CD14-positive monocyte (primary cell): ENCODE measurements around the gene TDRD6. TPM values are rescaled to one million over a fixed set of nuclear protein-coding genes. Genes with fewer than 3 reads are reported as not detected.
A peak's percentile ranks its signal among the peaks of the same experiment; 100 is the strongest.

ENCODE experiments used
- DNase-seq, 3 donors: peaks; one replicate each; pipeline ENCODE4 v3.0.0-alpha.2; 2011 to 2022
- H2AFZ ChIP-seq: 2 replicates; pipeline ENCODE4 v1.6.0; 2012; ENCODE audit warnings: mild to moderate bottlenecking, low read depth, low read length, inconsistent platforms; ENCODE audit not compliant: insufficient read depth, poor library complexity, severe bottlenecking
- H3K27ac ChIP-seq, 2 donors: 1 replicate in 1 of 2; 2 replicates in 1 of 2; pipeline ENCODE4 v1.5.1; 2012 to 2013; ENCODE audit warnings: low read length in 2 of 2, control low read depth in 1 of 2, inconsistent platforms in 1 of 2, low read depth in 1 of 2, mild to moderate bottlenecking in 1 of 2
- H3K27me3 ChIP-seq, 2 donors: one replicate each; pipeline versions ENCODE4 v1.6.0 to v1.6.1; 2011 to 2013; ENCODE audit warnings: low read length in 2 of 2; ENCODE audit not compliant: control insufficient read depth in 2 of 2, insufficient read depth in 2 of 2
- H3K36me3 ChIP-seq, 2 donors: replicated peaks in 1 of 2; 1 replicate in 1 of 2; 2 replicates in 1 of 2; pipeline versions ENCODE4 v1.5.1 to v1.6.1; 2012 to 2013; ENCODE audit warnings: low read length in 2 of 2, control low read depth in 1 of 2, inconsistent platforms in 1 of 2, mild to moderate bottlenecking in 1 of 2; ENCODE audit not compliant: insufficient read depth in 2 of 2, control insufficient read depth in 1 of 2
- H3K4me1 ChIP-seq, 2 donors: 1 replicate in 1 of 2; 2 replicates in 1 of 2; pipeline versions ENCODE4 v1.5.1 to v1.6.1; 2012 to 2013; ENCODE audit warnings: low read length in 2 of 2, control low read depth in 1 of 2, inconsistent platforms in 1 of 2, mild to moderate bottlenecking in 1 of 2, moderate library complexity in 1 of 2; ENCODE audit not compliant: insufficient read depth in 2 of 2, control insufficient read depth in 1 of 2
- H3K4me2 ChIP-seq: replicated peaks from 2 replicates; pipeline ENCODE3; 2012; ENCODE audit warnings: low read length, moderate library complexity, mild to moderate bottlenecking; ENCODE audit not compliant: poor library complexity, severe bottlenecking; ENCODE audit errors: extremely low read depth
- H3K4me3 ChIP-seq, 3 experiments: fragments of 200-600 bp in 1 of 3; sonication (generic) in 1 of 3; replicated peaks in 1 of 3; 1 replicate in 2 of 3; 2 replicates in 1 of 3; pipeline ENCODE4 v1.5.1; 2011 to 2013; ENCODE audit warnings: low read length in 3 of 3, mild to moderate bottlenecking in 3 of 3, control low read depth in 2 of 3, low read depth in 2 of 3, inconsistent platforms in 1 of 3, moderate library complexity in 1 of 3
- H3K79me2 ChIP-seq: 2 replicates; pipeline ENCODE4 v1.6.0; 2012; ENCODE audit warnings: mild to moderate bottlenecking, control low read depth, inconsistent platforms, low read length, moderate library complexity; ENCODE audit not compliant: insufficient read depth
- H3K9ac ChIP-seq: 2 replicates; pipeline ENCODE4 v1.6.0; 2017; ENCODE audit warnings: low read length, mild to moderate bottlenecking; ENCODE audit not compliant: insufficient read depth, poor library complexity, severe bottlenecking
- H3K9me3 ChIP-seq, 2 donors: replicated peaks in 1 of 2; 1 replicate in 1 of 2; 2 replicates in 1 of 2; pipeline versions ENCODE4 v1.5.1 to v1.6.1; 2012 to 2013; ENCODE audit warnings: low read length in 2 of 2, control low read depth in 1 of 2; ENCODE audit not compliant: control insufficient read depth in 1 of 2, insufficient read depth in 1 of 2
- H4K20me1 ChIP-seq: 2 replicates; pipeline ENCODE4 v1.6.0; 2012; ENCODE audit warnings: mild to moderate bottlenecking, low read length, control low read depth, moderate library complexity; ENCODE audit not compliant: insufficient read depth
- H3K27ac Mint-ChIP-seq, 7 donors: one replicate each; pipeline ENCODE4 v1.8.0; 2020; ENCODE audit warnings: mild to moderate bottlenecking in 7 of 7, mixed read lengths in 7 of 7, moderate library complexity in 6 of 7, inconsistent platforms in 2 of 7
- H3K27me3 Mint-ChIP-seq, 3 donors: one replicate each; pipeline ENCODE4 v1.8.0; 2021 to 2022; ENCODE audit warnings: low read depth in 3 of 3, mild to moderate bottlenecking in 3 of 3, mixed read lengths in 3 of 3, moderate library complexity in 3 of 3, inconsistent platforms in 1 of 3
- H3K36me3 Mint-ChIP-seq, 2 donors: one replicate each; pipeline ENCODE4 v1.8.0; 2020; ENCODE audit warnings: mixed read lengths in 2 of 2, inconsistent platforms in 1 of 2, mild to moderate bottlenecking in 1 of 2
- H3K4me1 Mint-ChIP-seq: one replicate; pipeline ENCODE4 v1.8.0; 2020; ENCODE audit warnings: mild to moderate bottlenecking, mixed read lengths
- H3K4me3 Mint-ChIP-seq, 2 donors: one replicate each; pipeline ENCODE4 v1.8.0; 2020; ENCODE audit warnings: mild to moderate bottlenecking in 2 of 2, mixed read lengths in 2 of 2, moderate library complexity in 1 of 2
- H3K9me3 Mint-ChIP-seq, 7 donors: one replicate each; pipeline ENCODE4 v1.8.0; 2020 to 2022; ENCODE audit warnings: mixed read lengths in 7 of 7, mild to moderate bottlenecking in 6 of 7, moderate library complexity in 6 of 7, inconsistent platforms in 2 of 7
- WGBS: methylation state at CpG from one replicate; pipeline ENCODE4 v1.1.5; 2013; ENCODE audit warnings: missing lambda C conversion rate; ENCODE audit not compliant: insufficient coverage; 5-methylcytosine and 5-hydroxymethylcytosine counted together
- intact Hi-C, 2 donors: fragments of 100-400 bp; cut with micrococcal nuclease; formaldehyde crosslinking; loops; one replicate each; pipeline versions ENCODE4 v1.15.0 to v1.15.1; 2023
- polyA plus RNA-seq, 3 donors: library from polyadenylated mRNA; depleted of rRNA in 1 of 3; unstranded in 2 of 3; stranded (reverse) in 1 of 3; fragments of 300-500 nt in 2 of 3; fragments of >200 nt in 1 of 3; fragmentation: Illumina TruSeq in 2 of 3; gene quantifications; 1 replicate in 2 of 3; 2 replicates in 1 of 3; pipeline ENCODE4 v1.2.3, GENCODE V29; 2012 to 2021
- TF ChIP-seq, protein P1 (sequence below): fragments of 200-600 bp; IDR thresholded peaks from one replicate; pipeline ENCODE4 v1.8.0; 2022; ENCODE audit warnings: antibody characterized with exemption, mild to moderate bottlenecking

The TDRD6 gene
- polyA plus RNA-seq, 3 donors: 0.29 to 0.94 TPM; not detected in 1

DNA sequence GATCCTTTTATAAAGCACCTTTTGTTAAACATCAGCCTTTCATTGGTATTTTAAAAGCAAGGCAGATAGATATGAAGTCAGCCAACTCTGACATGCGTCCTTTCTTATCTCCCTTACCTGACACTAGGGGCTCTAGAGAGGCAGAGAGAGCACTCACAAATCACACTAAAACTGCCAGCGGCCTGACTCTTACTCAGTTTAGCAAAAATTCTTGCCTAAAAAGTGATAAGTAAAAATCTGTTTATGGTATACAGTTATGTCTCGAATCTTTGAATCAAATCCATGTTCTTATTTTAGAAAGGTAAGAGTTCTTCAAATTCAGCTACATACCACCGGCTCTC, 10.4 kb upstream of the TDRD6 start:
- Histone ChIP-seq H3K79me2 (no peaks in the 10 kb centered on the region), H3K27me3 (no peaks in the 10 kb centered on the region), H3K4me3 (no peak overlapping the region), H3K36me3 (no peaks in the 10 kb centered on the region), H3K4me2 (no peak overlapping the region), H4K20me1 (no peaks in the 10 kb centered on the region), H3K9me3 (no peaks in the 10 kb centered on the region), H3K9ac (no peak overlapping the region), H2AFZ (no peak overlapping the region), H3K27ac (no peak overlapping the region), H3K4me1 (no peaks in the 10 kb centered on the region)
- WGBS: no CpG with 5 or more reads among the region's 4 CpGs
- H3K27ac Mint-ChIP-seq: no peak overlapping the region
- no peaks in the 10 kb centered on the region for H3K36me3 Mint-ChIP-seq
- TF ChIP-seq, protein P1, sequence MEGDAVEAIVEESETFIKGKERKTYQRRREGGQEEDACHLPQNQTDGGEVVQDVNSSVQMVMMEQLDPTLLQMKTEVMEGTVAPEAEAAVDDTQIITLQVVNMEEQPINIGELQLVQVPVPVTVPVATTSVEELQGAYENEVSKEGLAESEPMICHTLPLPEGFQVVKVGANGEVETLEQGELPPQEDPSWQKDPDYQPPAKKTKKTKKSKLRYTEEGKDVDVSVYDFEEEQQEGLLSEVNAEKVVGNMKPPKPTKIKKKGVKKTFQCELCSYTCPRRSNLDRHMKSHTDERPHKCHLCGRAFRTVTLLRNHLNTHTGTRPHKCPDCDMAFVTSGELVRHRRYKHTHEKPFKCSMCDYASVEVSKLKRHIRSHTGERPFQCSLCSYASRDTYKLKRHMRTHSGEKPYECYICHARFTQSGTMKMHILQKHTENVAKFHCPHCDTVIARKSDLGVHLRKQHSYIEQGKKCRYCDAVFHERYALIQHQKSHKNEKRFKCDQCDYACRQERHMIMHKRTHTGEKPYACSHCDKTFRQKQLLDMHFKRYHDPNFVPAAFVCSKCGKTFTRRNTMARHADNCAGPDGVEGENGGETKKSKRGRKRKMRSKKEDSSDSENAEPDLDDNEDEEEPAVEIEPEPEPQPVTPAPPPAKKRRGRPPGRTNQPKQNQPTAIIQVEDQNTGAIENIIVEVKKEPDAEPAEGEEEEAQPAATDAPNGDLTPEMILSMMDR: peak; percentile 17
- no peak for DNase-seq
- no peaks in the 10 kb centered on the region for H3K4me1 Mint-ChIP-seq
- intact Hi-C loops: no loop called here
- H3K4me3 Mint-ChIP-seq: no peak overlapping the region
- H3K9me3 Mint-ChIP-seq: peaks cover 0 to 3% (median 0%) of the 10 kb centered on the region in 7 donors
- H3K27me3 Mint-ChIP-seq: peaks cover 0 to 4% (median 1%) of the 10 kb centered on the region in 3 donors

DNA sequence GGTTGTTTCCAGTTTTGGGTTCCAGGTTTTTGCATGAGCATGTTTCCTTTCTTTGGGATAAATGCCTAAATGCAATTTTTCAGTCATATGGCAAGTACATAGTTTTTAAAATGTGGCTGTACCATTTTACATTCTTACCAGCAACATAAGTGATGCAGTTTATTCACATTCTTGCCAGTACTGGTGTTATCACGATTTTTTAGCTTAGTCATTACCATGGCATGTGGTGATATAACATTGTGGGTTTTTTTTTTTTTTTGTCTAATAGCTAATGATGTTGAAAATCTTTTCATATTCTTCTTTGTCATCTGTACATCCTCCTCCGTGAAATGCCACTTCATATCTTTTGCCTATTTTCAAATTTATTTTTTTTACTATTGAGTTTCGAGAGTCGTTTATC, 2.9 kb upstream of the TDRD6 start:
- intact Hi-C loops: no loop called here
- H3K4me2 ChIP-seq: no peak overlapping the region
- Mint-ChIP-seq H3K9me3 (peaks cover 0 to 17% (median 14%) of the 10 kb centered on the region in 7 donors), H3K4me1 (no peaks in the 10 kb centered on the region), H3K4me3 (no peak overlapping the region), H3K27ac (no peak overlapping the region), H3K27me3 (peaks cover 0 to 1% (median 1%) of the 10 kb centered on the region in 3 donors), H3K36me3 (no peaks in the 10 kb centered on the region)
- no peaks in the 10 kb centered on the region for H3K79me2 ChIP-seq
- no CpG with 5 or more reads among the region's 4 CpGs for WGBS
- H4K20me1 ChIP-seq: no peaks in the 10 kb centered on the region
- peaks cover 6 to 16% of the 10 kb centered on the region in 2 donors for H3K9me3 ChIP-seq
- no peaks in the 10 kb centered on the region for H3K4me1 ChIP-seq
- no peak overlapping the region for H3K4me3 ChIP-seq
- no peaks in the 10 kb centered on the region for H3K27me3 ChIP-seq
- no peaks in the 10 kb centered on the region for H3K36me3 ChIP-seq
- TF ChIP-seq, protein P1: no peak
- no peak overlapping the region for H3K9ac ChIP-seq
- no peak for DNase-seq
- H3K27ac ChIP-seq: no peak overlapping the region
- no peak overlapping the region for H2AFZ ChIP-seq
